HG02588 (cell line): ENCODE results near the gene ZNF433.
"Not testable (repeated sequence)": the region's sequence is repeated elsewhere in the genome, so short reads cannot be mapped to it uniquely, and the experiment has no call there.

Experiments used
- ATAC-seq: cut with Tn5 transposase; IDR thresholded peaks from one replicate; pipeline ENCODE4 v1.9.1; 2021; ENCODE audit warnings: mild to moderate bottlenecking, moderate library complexity; ENCODE audit not compliant: unreplicated experiment

ZNF433 gene

GRCh38 chr19:12035220-12036172 is at the start of gene ZNF433:
Gene ZNF433, minus strand, starts transcription at chr19:12035679. Its CDS starts 140 bp downstream, at chr19:12035539.
- ATAC-seq, result peak; percentile 86

GRCh38 chr19:12083336-12083735 is 47.9 kb upstream of the ZNF433 start:
- ATAC-seq, result not testable (repeated sequence)

GRCh38 chr19:12077375-12077774 is 41.9 kb upstream of the ZNF433 start:
- no peak for ATAC-seq

- not testable (repeated sequence) for ATAC-seq
Observed at GRCh38 chr19:12076331-12076730, 40.9 kb upstream of the ZNF433 start.

GRCh38 chr19:12075538-12076139 is 40.2 kb upstream of the ZNF433 start:
- no peak for ATAC-seq

- ATAC-seq, result peak; percentile 78
Observed at GRCh38 chr19:12064590-12065538, 29.4 kb upstream of the ZNF433 start, which contains the start of gene ZNF844. Gene ZNF844, plus strand, starts transcription at chr19:12064731. Its CDS starts 143 bp downstream, at chr19:12064874.

GRCh38 chr19:12055784-12056183 is 20.3 kb upstream of the ZNF433 start:
- no peak for ATAC-seq

GRCh38 chr19:12052497-12053169 is 17.2 kb upstream of the ZNF433 start, which contains the start of gene ZNF878:
Gene ZNF878, minus strand, starts transcription at chr19:12052961. Its CDS starts 160 bp downstream, at chr19:12052801.
- peak; percentile 81 for ATAC-seq

- ATAC-seq, result no peak
Observed at GRCh38 chr19:12052091-12052496, 16.6 kb upstream of the ZNF433 start.

- no peak for ATAC-seq
Observed at GRCh38 chr19:12047868-12048267, 12.4 kb upstream of the ZNF433 start.

- ATAC-seq, result no peak
Observed at GRCh38 chr19:12043752-12044422, 8.4 kb upstream of the ZNF433 start.

GRCh38 chr19:12042893-12043292 is 7.4 kb upstream of the ZNF433 start:
- no peak for ATAC-seq

GRCh38 chr19:12034620-12035019 is 859 bp downstream of the ZNF433 start:
- no peak for ATAC-seq

GRCh38 chr19:12034198-12034597 is 1.3 kb downstream of the ZNF433 start:
- no peak for ATAC-seq

- no peak for ATAC-seq
Observed at GRCh38 chr19:12015753-12016116, 19.7 kb downstream of the ZNF433 start.

- no peak for ATAC-seq
Observed at GRCh38 chr19:12015015-12015752, 20.3 kb downstream of the ZNF433 start.

- no peak for ATAC-seq
Observed at GRCh38 chr19:12000152-12000981, 35.1 kb downstream of the ZNF433 start.

- no peak for ATAC-seq
Observed at GRCh38 chr19:11995174-11995573, 40.3 kb downstream of the ZNF433 start.
